Measurements from ENCODE around the gene SYNJ2. TPM values are rescaled to one million over a fixed set of nuclear protein-coding genes. Genes with fewer than 3 reads are reported as not detected.

The SYNJ2 gene
- total RNA-seq, 1 donor from 2014 or later, result 12.3 TPM

- Histone ChIP-seq H3K36me3 (no peaks in the 10 kb centered on the region), H3K27me3 (ENCODE audit: low read depth) (no peaks in the 10 kb centered on the region), H3K27ac (replicated peaks) (no peak overlapping the region), H3K9me3 (replicated peaks) (no peaks in the 10 kb centered on the region), H3K4me1 (peaks cover 34% of the 10 kb centered on the region), H3K4me3 (no peak overlapping the region)
- no peak for DNase-seq
- intact Hi-C loops (cut with micrococcal nuclease), result no loop called here
- no peak for TF ChIP-seq CTCF (IDR thresholded peaks at IDR 0.05; ENCODE audit: borderline replicate concordance)
Observed at GRCh38 chr6:158024566-158025297, 43.1 kb downstream of the SYNJ2 start.

- H3K4me3 ChIP-seq, result peak overlapping the region; percentile 48
- H3K4me1 ChIP-seq, result peaks cover 47% of the 10 kb centered on the region
- peak; percentile 68 for TF ChIP-seq CTCF (IDR thresholded peaks at IDR 0.05; ENCODE audit: borderline replicate concordance)
Observed at GRCh38 chr6:158026054-158026900, 44.6 kb downstream of the SYNJ2 start.

GRCh38 chr6:158026901-158027589, 45.4 kb downstream of the SYNJ2 start:
- intact Hi-C loops (cut with micrococcal nuclease), result no loop called here
- H3K9me3 ChIP-seq (replicated peaks), result no peaks in the 10 kb centered on the region
- no peak for TF ChIP-seq CTCF (IDR thresholded peaks at IDR 0.05; ENCODE audit: borderline replicate concordance)
- no peak for DNase-seq
- H3K36me3 ChIP-seq, result no peaks in the 10 kb centered on the region
- peak overlapping the region; percentile 80 for H3K27ac ChIP-seq (replicated peaks)
- no peaks in the 10 kb centered on the region for H3K27me3 ChIP-seq (ENCODE audit: low read depth)
- peak overlapping the region; percentile 48 for H3K4me3 ChIP-seq
- peaks cover 54% of the 10 kb centered on the region for H3K4me1 ChIP-seq

More at GRCh38 chr6:158026054-158026900, 44.6 kb downstream of the SYNJ2 start:
- H3K9me3 ChIP-seq (replicated peaks), result no peaks in the 10 kb centered on the region
- DNase-seq, result peak; percentile 80
- intact Hi-C loops (cut with micrococcal nuclease), result no loop called here
- H3K27me3 ChIP-seq (ENCODE audit: low read depth), result no peaks in the 10 kb centered on the region
- H3K27ac ChIP-seq (replicated peaks), result peak overlapping the region; percentile 80
- H3K36me3 ChIP-seq, result no peaks in the 10 kb centered on the region

GRCh38 chr6:158027590-158028285, 46.1 kb downstream of the SYNJ2 start:
- Histone ChIP-seq H3K27ac (replicated peaks) (peak overlapping the region; percentile 80), H3K4me1 (peaks cover 61% of the 10 kb centered on the region)
- intact Hi-C loops (cut with micrococcal nuclease), result no loop called here

More at GRCh38 chr6:158027590-158028285, 46.1 kb downstream of the SYNJ2 start:
- Histone ChIP-seq H3K9me3 (replicated peaks) (no peaks in the 10 kb centered on the region), H3K36me3 (no peaks in the 10 kb centered on the region), H3K4me3 (no peak overlapping the region), H3K27me3 (ENCODE audit: low read depth) (no peaks in the 10 kb centered on the region)
- no peak for TF ChIP-seq CTCF (IDR thresholded peaks at IDR 0.05; ENCODE audit: borderline replicate concordance)
- peak; percentile 20 for DNase-seq

All from left ventricle myocardium inferior (tissue), 1 donor.